ES-I3 (cell line): ENCODE data around the gene ZBTB16.

Source experiments
- H3K36me3 ChIP-seq: 2 replicates; pipeline ENCODE4 v1.6.1; 2013; ENCODE audit warnings: mild to moderate bottlenecking, low read length, control low read depth, moderate library complexity; ENCODE audit not compliant: insufficient read depth
- H3K4me1 ChIP-seq: 2 replicates; pipeline ENCODE4 v1.6.1; 2013; ENCODE audit warnings: mild to moderate bottlenecking, control low read depth, low read length; ENCODE audit not compliant: insufficient read depth
- H3K9ac ChIP-seq: 2 replicates; pipeline ENCODE4 v1.6.1; 2013; ENCODE audit warnings: low read depth, mild to moderate bottlenecking, low read length, moderate library complexity
- H3K9me3 ChIP-seq: 2 replicates; pipeline ENCODE4 v1.6.1; 2013; ENCODE audit warnings: mild to moderate bottlenecking, low read length, moderate library complexity; ENCODE audit not compliant: control insufficient read depth, insufficient read depth

Gene ZBTB16

GRCh38 chr11:114200351-114201133, 141.0 kb downstream of the ZBTB16 start:
- Histone ChIP-seq H3K4me1 (no peaks in the 10 kb centered on the region), H3K36me3 (no peaks in the 10 kb centered on the region), H3K9me3 (no peaks in the 10 kb centered on the region), H3K9ac (no peak overlapping the region)

DNA sequence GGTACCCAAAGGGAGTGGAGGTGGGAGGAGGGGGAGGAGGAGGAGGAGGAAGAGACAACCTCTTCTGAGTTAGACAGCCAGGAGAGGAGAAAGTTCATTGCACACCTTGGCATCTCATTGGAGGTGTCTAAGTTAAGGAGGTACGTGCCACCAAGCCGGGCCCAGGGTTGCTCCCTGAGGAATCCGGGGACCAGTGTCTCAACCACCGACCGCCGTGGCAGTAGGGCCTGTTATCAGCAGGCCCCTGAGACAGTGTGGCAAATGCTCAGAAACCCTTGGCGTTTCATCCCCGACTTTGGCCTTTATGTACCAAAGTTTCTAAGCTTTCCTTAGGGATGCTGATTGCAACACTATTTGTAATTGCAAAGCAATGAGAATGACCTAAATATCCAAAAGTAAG, 141.7 kb downstream of the ZBTB16 start:
- no peaks in the 10 kb centered on the region for H3K4me1 ChIP-seq
- H3K9ac ChIP-seq, result no peak overlapping the region
- no peaks in the 10 kb centered on the region for H3K36me3 ChIP-seq
- no peaks in the 10 kb centered on the region for H3K9me3 ChIP-seq

DNA sequence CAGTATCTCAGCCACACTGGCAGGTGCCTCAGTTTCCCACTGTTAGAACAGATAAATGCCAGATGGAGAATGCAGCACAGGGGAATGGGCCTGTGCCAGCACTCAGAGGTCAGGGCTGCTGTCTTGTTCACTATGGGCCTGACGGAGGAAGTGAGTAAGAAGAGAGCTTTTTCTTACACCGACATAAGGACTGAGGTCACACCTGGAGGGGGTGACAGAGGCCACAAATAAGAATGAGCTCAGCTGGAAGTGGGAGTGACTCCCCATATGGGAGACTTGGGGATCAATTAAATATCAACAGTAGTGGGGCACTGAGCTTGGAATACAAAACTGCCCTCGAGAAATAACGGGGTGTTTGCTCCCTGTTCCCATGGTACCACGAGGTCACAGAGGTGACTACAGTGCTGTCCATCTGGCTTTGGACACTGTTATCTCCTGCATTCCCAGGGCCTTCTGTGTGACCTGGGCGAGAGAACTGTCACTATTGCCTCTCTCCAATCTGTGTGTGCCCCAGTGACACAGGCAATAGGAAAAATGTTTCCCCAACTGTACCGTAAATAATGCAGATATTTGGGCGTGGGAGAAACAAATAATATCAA, 142.6 kb downstream of the ZBTB16 start:
- Histone ChIP-seq H3K4me1 (no peaks in the 10 kb centered on the region), H3K9me3 (no peaks in the 10 kb centered on the region), H3K36me3 (no peaks in the 10 kb centered on the region), H3K9ac (no peak overlapping the region)

- Histone ChIP-seq H3K9me3 (no peaks in the 10 kb centered on the region), H3K36me3 (no peaks in the 10 kb centered on the region), H3K4me1 (peaks cover 5% of the 10 kb centered on the region)
Observed at GRCh38 chr11:114207096-114207495, 147.6 kb downstream of the ZBTB16 start.

DNA sequence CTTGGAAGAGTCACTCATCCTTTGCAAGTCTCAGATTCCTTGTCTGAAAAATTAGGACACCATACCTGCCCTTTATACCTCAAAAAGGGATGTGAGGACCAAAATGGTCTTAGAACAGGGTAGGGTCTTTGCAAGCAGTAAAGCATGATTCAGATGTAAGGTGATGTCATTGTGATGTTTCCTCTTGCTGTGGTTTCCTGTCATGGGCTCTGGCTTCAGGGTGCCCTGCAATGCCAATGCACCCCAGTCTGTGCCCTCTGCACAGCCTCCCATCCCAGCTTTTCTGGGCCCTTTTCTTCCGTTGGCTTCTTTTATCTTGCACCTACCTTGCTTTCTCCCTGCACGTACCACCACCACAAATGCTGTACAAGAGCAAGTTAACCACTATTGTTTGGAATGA, 148.9 kb downstream of the ZBTB16 start:
- H3K4me1 ChIP-seq, result peaks cover 16% of the 10 kb centered on the region
- no peaks in the 10 kb centered on the region for H3K9me3 ChIP-seq
- H3K9ac ChIP-seq, result no peak overlapping the region
- no peaks in the 10 kb centered on the region for H3K36me3 ChIP-seq

More at GRCh38 chr11:114207096-114207495, 147.6 kb downstream of the ZBTB16 start:
- H3K9ac ChIP-seq, result no peak overlapping the region

DNA sequence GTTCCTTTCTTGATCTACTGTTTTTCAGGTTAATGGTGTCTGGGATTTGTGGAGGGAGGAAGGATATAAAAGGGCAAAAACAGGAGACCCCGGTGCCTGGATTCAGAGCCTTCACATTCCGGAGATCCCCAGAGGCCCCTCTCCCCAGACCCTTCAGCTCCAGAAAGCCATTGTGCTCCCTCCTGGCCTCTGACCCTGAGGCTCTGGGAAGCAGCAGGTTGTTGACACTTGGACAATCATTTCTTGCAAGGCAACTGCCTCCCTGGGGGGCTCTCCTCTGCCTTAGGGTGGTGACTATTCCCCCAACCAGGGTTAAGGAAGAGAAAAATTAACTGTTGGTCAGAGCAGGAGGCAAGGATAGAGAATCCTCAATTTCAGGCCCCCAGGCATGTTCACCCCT, 149.8 kb downstream of the ZBTB16 start:
- H3K4me1 ChIP-seq, result peaks cover 16% of the 10 kb centered on the region
- H3K36me3 ChIP-seq, result no peaks in the 10 kb centered on the region
- H3K9me3 ChIP-seq, result no peaks in the 10 kb centered on the region
- no peak overlapping the region for H3K9ac ChIP-seq

DNA sequence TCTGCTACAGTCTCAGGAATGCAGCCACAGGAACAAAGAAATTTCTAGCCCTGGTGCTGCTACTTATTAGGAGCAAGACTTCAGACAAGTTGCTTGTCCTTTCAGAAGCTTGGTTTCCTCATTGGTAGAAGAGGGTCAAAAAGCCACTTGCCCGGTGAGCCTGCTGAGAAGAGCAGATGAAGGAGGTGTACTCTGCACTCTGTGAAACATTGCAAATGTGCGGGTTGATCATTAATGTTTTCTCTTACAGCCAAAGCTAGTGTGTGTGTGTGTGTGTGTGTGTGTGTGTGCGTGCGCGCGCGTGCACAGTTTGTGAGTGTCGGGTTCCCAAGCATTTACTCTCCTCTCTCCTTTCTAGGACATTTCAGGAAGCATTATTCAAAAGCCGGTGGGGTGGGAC, 150.4 kb downstream of the ZBTB16 start:
- Histone ChIP-seq H3K36me3 (no peaks in the 10 kb centered on the region), H3K9ac (no peak overlapping the region)

GRCh38 chr11:114211444-114212121, 152.1 kb downstream of the ZBTB16 start:
- Histone ChIP-seq H3K9ac (no peak overlapping the region), H3K9me3 (no peaks in the 10 kb centered on the region), H3K4me1 (peaks cover 16% of the 10 kb centered on the region), H3K36me3 (no peaks in the 10 kb centered on the region)

More for the DNA sequence above, 150.4 kb downstream of the ZBTB16 start:
- Histone ChIP-seq H3K9me3 (no peaks in the 10 kb centered on the region), H3K4me1 (peaks cover 16% of the 10 kb centered on the region)

DNA sequence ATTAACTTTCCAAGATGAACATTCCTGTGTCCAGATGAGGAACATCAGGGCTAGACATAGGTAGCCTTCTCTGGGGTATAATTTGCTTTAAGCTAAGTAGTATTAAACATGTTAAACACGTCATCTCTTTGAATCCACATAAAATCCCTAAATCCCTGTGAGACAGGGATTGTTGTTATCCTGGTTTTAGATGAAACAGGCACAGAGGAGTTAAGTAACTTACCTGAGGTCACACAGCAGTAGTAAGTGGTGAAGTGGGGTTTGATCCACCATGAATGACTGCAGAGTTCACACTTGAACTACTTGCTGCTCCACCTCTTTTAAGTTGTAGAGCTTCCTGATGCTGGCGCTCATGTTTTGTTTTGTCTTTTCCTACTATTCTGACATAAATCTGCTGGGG, 154.1 kb downstream of the ZBTB16 start:
- Histone ChIP-seq H3K4me1 (peaks cover 16% of the 10 kb centered on the region), H3K9ac (no peak overlapping the region), H3K36me3 (no peaks in the 10 kb centered on the region), H3K9me3 (no peaks in the 10 kb centered on the region)

DNA sequence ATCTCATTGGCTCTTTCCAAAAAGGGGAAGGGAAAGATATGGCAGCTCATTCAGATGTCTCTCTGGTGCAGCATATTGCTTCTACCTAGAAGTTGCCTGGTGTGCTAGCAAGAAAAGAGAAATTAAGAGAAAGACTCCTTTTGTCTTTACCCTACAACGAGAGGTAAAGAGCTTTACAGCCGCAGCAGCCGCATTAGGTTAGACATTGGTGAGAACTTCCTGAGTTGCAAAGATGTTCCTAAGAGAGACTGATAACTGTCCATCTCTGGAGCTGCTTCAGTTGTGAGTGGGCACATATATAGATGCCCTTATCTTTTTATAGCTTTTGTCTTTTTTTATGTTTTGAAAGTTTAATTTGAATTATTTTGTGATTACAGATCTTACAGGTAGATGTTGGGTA, 155.9 kb downstream of the ZBTB16 start:
- Histone ChIP-seq H3K9ac (no peak overlapping the region), H3K9me3 (no peaks in the 10 kb centered on the region), H3K36me3 (no peaks in the 10 kb centered on the region), H3K4me1 (peaks cover 16% of the 10 kb centered on the region)

DNA sequence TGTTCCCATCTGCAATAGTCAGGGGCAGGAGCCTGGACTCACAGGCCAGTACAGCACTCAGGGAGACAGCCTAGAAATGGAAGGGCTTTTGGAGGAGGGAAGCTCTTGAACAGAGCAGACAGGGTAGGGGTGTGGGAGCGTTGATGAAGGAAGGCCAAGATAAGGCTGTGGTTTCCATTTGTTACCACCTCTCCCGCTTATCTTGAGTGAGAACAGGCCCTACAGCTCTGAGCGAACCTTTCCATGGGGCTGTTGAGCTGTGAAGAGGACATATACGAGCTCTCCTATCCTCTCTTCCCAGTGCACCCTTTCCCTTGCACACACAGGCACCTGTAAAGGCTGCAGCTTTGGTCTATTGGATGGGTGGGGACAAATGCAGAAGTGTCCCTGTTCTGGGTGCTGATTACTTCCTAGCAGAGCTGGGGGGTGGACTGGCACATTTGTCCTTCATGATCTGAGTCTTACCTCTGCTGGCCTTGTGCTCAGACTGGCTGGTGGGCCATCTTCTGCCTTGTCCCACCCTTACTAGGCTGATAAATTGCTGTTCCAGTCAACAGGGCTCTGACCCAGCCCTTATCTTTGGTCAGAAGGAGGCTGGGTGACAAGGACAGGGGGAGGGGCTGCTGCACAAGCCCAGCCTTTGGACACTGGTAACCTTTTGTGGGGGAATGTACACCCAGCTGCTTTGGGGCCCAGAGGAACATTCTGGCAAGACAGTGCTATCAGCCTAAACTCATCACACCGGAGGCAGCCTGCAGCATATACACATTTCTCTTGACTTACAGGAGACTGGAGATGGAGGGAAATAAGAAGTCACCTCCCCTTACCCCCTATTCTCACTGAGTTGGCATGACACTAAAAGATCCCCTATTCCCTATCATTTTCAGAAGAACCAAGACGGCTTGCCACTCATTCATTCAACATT, 156.6 kb downstream of the ZBTB16 start:
- Histone ChIP-seq H3K36me3 (no peaks in the 10 kb centered on the region), H3K9me3 (no peaks in the 10 kb centered on the region), H3K9ac (no peak overlapping the region), H3K4me1 (peaks cover 16% of the 10 kb centered on the region)

GRCh38 chr11:114216796-114217180, 157.3 kb downstream of the ZBTB16 start:
- H3K36me3 ChIP-seq, result no peaks in the 10 kb centered on the region
- H3K9ac ChIP-seq, result no peak overlapping the region
- H3K9me3 ChIP-seq, result no peaks in the 10 kb centered on the region
- peaks cover 15% of the 10 kb centered on the region for H3K4me1 ChIP-seq

GRCh38 chr11:114218508-114218907, 159.0 kb downstream of the ZBTB16 start:
- Histone ChIP-seq H3K4me1 (no peaks in the 10 kb centered on the region), H3K36me3 (no peaks in the 10 kb centered on the region), H3K9ac (no peak overlapping the region), H3K9me3 (no peaks in the 10 kb centered on the region)
